HAP-1 (cell line): ENCODE measurements around the gene WBP4.
A peak's percentile ranks its signal among the peaks of the same experiment; 100 is the strongest.

Source experiments
- DNase-seq, 2 experiments: peaks; one replicate each; pipeline ENCODE4 v3.0.0-alpha.2; 2016 to 2020; ENCODE audit warnings: low spot score in 2 of 2
- H3K27me3 ChIP-seq: fragments of 250-450 bp; sonication (Bioruptor Pico); 2 replicates; pipeline ENCODE4 v1.5.1; 2020; ENCODE audit warnings: low read depth, mild to moderate bottlenecking, moderate library complexity
- H3K36me3 ChIP-seq: fragments of 250-450 bp; sonication (Bioruptor Pico); replicated peaks from 2 replicates; pipeline ENCODE4 v1.5.1; 2020; ENCODE audit warnings: mild to moderate bottlenecking
- H3K4me1 ChIP-seq: fragments of 250-450 bp; sonication (Bioruptor Pico); 2 replicates; pipeline ENCODE4 v1.5.1; 2020; ENCODE audit warnings: mild to moderate bottlenecking
- H3K4me3 ChIP-seq: fragments of 250-450 bp; sonication (Bioruptor Pico); 2 replicates; pipeline ENCODE4 v1.5.1; 2020; ENCODE audit warnings: mild to moderate bottlenecking, moderate library complexity
- H3K9me3 ChIP-seq: fragments of 250-450 bp; sonication (Bioruptor Pico); 2 replicates; pipeline ENCODE4 v1.5.1; 2020; ENCODE audit warnings: mild to moderate bottlenecking, moderate library complexity
- in situ Hi-C: fragments of 300-500 bp; cut with MboI; formaldehyde crosslinking; loops from 3 replicates; pipeline ENCODE4 v1.14.3; 2020; ENCODE audit warnings: low sequenced_read_pairs, inconsistent platforms, mixed read lengths

WBP4 gene, protein sequence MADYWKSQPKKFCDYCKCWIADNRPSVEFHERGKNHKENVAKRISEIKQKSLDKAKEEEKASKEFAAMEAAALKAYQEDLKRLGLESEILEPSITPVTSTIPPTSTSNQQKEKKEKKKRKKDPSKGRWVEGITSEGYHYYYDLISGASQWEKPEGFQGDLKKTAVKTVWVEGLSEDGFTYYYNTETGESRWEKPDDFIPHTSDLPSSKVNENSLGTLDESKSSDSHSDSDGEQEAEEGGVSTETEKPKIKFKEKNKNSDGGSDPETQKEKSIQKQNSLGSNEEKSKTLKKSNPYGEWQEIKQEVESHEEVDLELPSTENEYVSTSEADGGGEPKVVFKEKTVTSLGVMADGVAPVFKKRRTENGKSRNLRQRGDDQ

GRCh38 chr13:41061075-41061913, at the start of gene WBP4:
WBP4 (plus strand) TSS chr13:41061509; CDS start chr13:41061674, 165 bp downstream.
- Histone ChIP-seq H3K4me3 (peak within 1 kb of the TSS; percentile 82), H3K27me3 (no peaks in the 10 kb centered on the region), H3K9me3 (no peaks in the 10 kb centered on the region), H3K4me1 (peaks cover 37% of the 10 kb centered on the region), H3K36me3 (no peaks in the 10 kb centered on the region)
- peak; percentile 87 to 94 for DNase-seq
- in situ Hi-C loops: loop anchor here (10.0 kb wide), 1 partner anchor 254 kb away; the partner anchor contains the start of gene NAA16

- H3K4me3 ChIP-seq: no peak overlapping the region
- H3K27me3 ChIP-seq: peaks cover 5% of the 10 kb centered on the region; the same call in 1 of the 2 replicates
- H3K9me3 ChIP-seq: no peaks in the 10 kb centered on the region
- no peaks in the 10 kb centered on the region for H3K36me3 ChIP-seq
- H3K4me1 ChIP-seq: no peaks in the 10 kb centered on the region
- in situ Hi-C loops: no loop called here
- no peak for DNase-seq
Measured at GRCh38 chr13:41012536-41012935, 48.8 kb upstream of the WBP4 start.

GRCh38 chr13:41013835-41014234, 47.5 kb upstream of the WBP4 start:
- no peaks in the 10 kb centered on the region for H3K4me1 ChIP-seq
- no peaks in the 10 kb centered on the region for H3K36me3 ChIP-seq
- H3K27me3 ChIP-seq: peaks cover 9% of the 10 kb centered on the region; the same call in 1 of the 2 replicates
- H3K4me3 ChIP-seq: no peak overlapping the region
- H3K9me3 ChIP-seq: no peaks in the 10 kb centered on the region
- in situ Hi-C loops: no loop called here
- DNase-seq: no peak

DNA sequence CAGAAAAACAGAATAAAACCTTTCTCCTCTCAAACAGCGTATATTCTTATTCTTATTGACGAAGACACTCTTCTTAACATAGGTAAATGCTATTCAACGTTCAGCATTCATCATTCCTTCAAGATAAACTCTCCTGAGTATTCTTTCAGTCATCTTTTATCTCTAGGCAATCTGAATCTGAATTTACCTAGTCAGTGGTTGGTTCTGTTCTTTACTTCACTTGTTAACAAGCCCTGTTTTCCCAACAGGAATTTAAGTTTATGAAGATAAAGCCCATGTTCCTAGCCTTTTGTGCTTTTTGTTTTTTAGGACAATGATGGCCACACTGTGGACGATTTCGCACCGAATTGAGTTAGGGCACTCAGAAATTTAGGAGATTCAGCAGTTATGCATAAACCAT, 45.4 kb upstream of the WBP4 start:
- no peaks in the 10 kb centered on the region for H3K9me3 ChIP-seq
- H3K27me3 ChIP-seq: peaks cover 9% of the 10 kb centered on the region; the same call in 1 of the 2 replicates
- DNase-seq: no peak
- H3K4me1 ChIP-seq: no peaks in the 10 kb centered on the region
- no peaks in the 10 kb centered on the region for H3K36me3 ChIP-seq
- in situ Hi-C loops: no loop called here
- H3K4me3 ChIP-seq: no peak overlapping the region

DNA sequence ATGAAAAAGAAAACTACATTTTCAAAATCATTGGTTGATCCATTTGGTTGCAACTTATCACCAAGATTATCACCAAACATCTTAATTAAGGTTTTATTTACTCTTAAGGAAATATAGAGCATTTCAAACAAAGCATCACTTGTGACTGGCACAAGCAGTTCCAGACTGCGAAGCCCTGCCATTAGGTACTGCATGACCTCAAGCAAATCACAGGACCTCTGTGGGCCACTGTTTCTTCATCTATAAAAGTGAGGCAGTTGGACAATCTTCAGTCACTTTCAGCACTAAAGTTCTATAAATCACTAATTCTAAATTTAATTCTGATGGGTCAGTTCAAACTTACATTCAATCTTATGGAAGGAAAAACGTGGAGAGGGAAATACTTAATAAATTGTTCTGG, 44.1 kb upstream of the WBP4 start:
- in situ Hi-C loops: no loop called here
- Histone ChIP-seq H3K9me3 (no peaks in the 10 kb centered on the region), H3K4me1 (no peaks in the 10 kb centered on the region), H3K27me3 (peaks cover 9% of the 10 kb centered on the region; the same call in 1 of the 2 replicates), H3K4me3 (no peak overlapping the region), H3K36me3 (no peaks in the 10 kb centered on the region)
- DNase-seq: no peak

GRCh38 chr13:41017817-41018601, 43.3 kb upstream of the WBP4 start:
- no peak for DNase-seq
- H3K9me3 ChIP-seq: no peaks in the 10 kb centered on the region
- no peaks in the 10 kb centered on the region for H3K36me3 ChIP-seq
- in situ Hi-C loops: no loop called here
- H3K4me3 ChIP-seq: no peak overlapping the region
- peaks cover 9% of the 10 kb centered on the region; the same call in 1 of the 2 replicates for H3K27me3 ChIP-seq
- H3K4me1 ChIP-seq: no peaks in the 10 kb centered on the region

DNA sequence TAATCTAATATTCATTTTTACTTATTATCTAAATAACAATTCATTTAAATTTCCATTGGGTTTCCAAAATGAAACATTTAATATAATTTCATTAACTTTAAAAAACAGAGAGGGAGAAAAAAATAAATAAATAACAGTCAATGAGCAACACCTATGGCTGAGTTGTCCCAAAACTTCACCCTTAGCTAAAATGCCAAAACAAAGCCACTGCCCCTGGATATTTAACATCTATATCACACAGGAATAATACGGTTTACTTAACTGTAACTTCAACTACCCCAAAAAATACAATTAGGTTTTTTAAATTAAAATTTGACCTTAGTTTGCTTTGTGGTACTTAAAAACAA, 42.7 kb upstream of the WBP4 start:
- Histone ChIP-seq H3K36me3 (no peaks in the 10 kb centered on the region), H3K4me3 (no peak overlapping the region), H3K9me3 (no peaks in the 10 kb centered on the region), H3K4me1 (no peaks in the 10 kb centered on the region), H3K27me3 (peaks cover 9% of the 10 kb centered on the region; the same call in 1 of the 2 replicates)
- in situ Hi-C loops: no loop called here
- peak in 1 of 2 experiments; percentile 0 for DNase-seq

DNA sequence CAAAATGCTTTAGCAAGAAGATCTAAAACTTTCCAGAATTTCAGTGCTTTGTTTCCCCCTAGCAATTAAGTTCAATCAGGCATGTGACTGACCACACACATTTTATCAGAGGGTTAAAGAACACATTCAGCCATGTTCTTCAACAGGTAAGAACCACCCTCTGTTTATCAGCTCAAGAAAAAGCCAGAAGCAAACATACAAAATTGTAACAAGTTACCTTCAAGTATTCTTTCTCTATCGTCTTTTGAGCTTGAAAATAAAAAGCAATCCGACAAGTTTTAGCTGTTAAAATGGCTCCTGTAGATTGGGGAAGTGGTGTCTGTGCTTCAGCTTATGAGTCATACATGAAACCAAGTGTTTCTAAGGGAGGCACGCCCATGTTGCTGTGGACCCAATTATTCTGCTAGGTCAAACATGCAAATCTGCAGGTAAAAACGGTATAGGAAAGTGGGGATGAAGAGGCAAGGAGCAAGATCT, 42.3 kb upstream of the WBP4 start, which contains the start of gene ELF1:
ELF1 (minus strand) TSS at position 306 of the 477 bp plus-strand sequence. CDS start 37,262 bp downstream, outside the sequence.
- Histone ChIP-seq H3K4me1 (no peaks in the 10 kb centered on the region), H3K4me3 (no peak within 1 kb of the TSS), H3K36me3 (no peaks in the 10 kb centered on the region), H3K9me3 (no peaks in the 10 kb centered on the region), H3K27me3 (peaks cover 9% of the 10 kb centered on the region; the same call in 1 of the 2 replicates)
- in situ Hi-C loops: no loop called here
- DNase-seq: no peak

DNA sequence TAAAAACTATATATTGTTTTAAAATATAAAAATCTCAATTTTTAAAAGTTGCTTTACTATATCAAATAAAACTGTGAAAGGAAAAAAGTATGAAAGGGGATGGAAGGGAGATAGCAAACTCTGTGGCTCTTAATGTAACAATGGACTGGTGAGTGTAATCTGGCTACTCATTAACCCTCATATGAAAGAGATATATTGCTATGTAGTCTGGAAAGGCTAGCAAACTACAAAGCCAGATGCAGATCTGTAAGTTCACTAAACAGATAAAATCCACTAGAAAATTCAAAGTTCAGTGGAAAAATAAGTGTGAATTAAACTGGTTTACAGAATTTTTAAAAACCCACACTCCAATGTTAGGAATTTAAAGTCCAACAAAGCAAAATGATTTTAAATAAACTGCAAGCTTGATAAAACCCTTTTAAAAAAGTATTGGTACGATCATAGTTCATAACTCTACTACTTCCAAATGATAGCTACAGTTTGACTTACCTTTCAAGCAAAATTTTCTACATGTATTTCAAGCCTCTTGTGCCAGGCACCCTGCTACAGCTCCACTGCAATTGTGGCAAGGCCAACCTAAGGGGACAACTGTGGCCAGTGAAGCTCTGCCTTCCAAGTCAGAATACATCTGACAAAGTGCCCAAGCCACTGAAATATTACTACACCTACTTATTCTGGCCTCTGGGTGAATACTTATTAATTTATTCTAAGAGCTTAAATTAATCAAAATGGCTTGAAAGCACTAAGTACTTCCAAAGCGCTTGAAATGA, 41.5 kb upstream of the WBP4 start:
- DNase-seq: no peak
- H3K36me3 ChIP-seq: no peaks in the 10 kb centered on the region
- no peaks in the 10 kb centered on the region for H3K9me3 ChIP-seq
- peaks cover 9% of the 10 kb centered on the region; the same call in 1 of the 2 replicates for H3K27me3 ChIP-seq
- in situ Hi-C loops: no loop called here
- H3K4me3 ChIP-seq: no peak overlapping the region
- H3K4me1 ChIP-seq: no peaks in the 10 kb centered on the region

DNA sequence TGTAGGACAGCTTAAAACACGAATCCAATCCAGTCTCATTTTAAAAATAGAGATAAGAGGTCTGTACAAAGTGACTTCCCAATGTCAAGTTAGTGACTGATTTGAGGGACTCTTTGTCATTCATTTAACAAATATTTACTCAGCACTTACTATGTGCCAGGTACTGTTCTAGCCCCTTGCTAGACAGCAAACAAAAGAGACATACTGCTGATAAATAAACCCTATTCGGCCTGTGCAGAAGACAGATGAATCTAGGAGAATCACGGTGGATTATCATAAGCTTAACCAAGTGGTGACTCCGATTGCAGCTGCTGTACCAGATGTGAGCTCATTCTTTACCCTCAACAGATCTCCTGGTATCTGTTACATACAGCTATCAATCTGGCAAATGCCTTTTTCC, 35.8 kb upstream of the WBP4 start:
- no peaks in the 10 kb centered on the region for H3K4me1 ChIP-seq
- H3K9me3 ChIP-seq: no peaks in the 10 kb centered on the region
- in situ Hi-C loops: no loop called here
- no peak overlapping the region for H3K4me3 ChIP-seq
- no peak for DNase-seq
- H3K27me3 ChIP-seq: no peaks in the 10 kb centered on the region
- no peaks in the 10 kb centered on the region for H3K36me3 ChIP-seq

DNA sequence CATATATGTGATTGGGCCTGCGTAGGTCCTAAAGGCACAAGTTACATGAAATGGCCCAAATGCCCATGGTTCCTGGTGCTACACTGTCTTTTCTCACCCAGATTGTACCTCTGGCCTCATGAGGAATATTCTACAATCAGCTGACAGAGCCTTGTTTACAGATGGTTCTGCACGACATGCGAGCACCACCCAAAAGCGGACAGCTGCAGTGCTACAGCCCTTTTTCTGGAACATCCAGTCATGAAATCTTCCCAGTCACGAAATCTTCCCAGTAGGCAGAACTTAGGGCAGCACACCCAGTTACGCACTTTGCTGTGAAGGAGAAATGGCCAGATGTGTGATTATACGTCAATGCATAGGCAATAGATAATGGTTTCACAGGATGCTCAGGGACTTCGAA, 34.5 kb upstream of the WBP4 start:
- in situ Hi-C loops: no loop called here
- Histone ChIP-seq H3K4me1 (no peaks in the 10 kb centered on the region), H3K4me3 (no peak overlapping the region), H3K9me3 (no peaks in the 10 kb centered on the region), H3K36me3 (no peaks in the 10 kb centered on the region), H3K27me3 (no peaks in the 10 kb centered on the region)
- DNase-seq: no peak

GRCh38 chr13:41028051-41028450, 33.3 kb upstream of the WBP4 start:
- Histone ChIP-seq H3K36me3 (no peaks in the 10 kb centered on the region), H3K27me3 (no peaks in the 10 kb centered on the region), H3K4me3 (no peak overlapping the region), H3K4me1 (no peaks in the 10 kb centered on the region), H3K9me3 (no peaks in the 10 kb centered on the region)
- in situ Hi-C loops: no loop called here
- DNase-seq: no peak

GRCh38 chr13:41029629-41030028, 31.7 kb upstream of the WBP4 start:
- peak in 1 of 2 experiments; percentile 0 for DNase-seq
- H3K9me3 ChIP-seq: no peaks in the 10 kb centered on the region
- no peaks in the 10 kb centered on the region for H3K27me3 ChIP-seq
- in situ Hi-C loops: no loop called here
- no peaks in the 10 kb centered on the region for H3K4me1 ChIP-seq
- no peak overlapping the region for H3K4me3 ChIP-seq
- no peaks in the 10 kb centered on the region for H3K36me3 ChIP-seq
